ENCODE measurements around the gene ANKS1A.

ANKS1A gene

DNA sequence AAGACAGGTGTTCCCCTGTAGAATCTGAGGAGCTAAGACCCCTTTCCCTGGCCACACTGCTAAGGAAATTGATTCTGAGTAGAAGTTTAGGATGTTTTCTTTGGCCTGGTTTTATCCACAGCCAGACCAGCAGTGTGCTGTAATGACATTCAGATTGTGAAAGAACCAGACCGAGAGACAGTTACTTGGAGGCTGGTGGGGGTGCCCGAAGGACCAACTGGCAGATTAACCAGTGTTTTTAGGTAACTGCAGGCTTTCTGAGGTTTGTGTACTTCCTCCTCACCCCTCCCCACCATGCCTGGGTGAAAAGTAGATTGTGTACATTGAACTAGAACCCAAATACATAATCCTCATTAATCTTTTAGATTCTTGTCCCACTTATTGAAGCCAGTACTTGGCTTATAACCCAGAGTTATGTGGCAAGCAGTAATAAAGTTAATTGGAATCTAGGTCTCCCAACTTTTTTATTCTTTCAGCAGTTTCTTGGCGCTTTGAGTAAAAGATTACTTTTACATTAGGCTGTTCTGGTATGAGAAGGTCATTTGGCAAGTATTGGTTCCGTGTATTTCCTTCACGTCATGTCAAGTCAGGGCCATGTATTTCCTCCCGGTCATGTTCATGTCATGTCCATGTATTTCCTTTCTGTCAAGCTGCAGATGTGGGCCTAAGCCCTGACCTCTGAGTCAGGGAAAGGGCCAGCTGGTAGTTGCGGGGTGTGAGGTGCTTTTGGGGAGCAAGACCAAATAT is 158.4 kb downstream of the ANKS1A start:
- TF ChIP-seq, protein P1, sequence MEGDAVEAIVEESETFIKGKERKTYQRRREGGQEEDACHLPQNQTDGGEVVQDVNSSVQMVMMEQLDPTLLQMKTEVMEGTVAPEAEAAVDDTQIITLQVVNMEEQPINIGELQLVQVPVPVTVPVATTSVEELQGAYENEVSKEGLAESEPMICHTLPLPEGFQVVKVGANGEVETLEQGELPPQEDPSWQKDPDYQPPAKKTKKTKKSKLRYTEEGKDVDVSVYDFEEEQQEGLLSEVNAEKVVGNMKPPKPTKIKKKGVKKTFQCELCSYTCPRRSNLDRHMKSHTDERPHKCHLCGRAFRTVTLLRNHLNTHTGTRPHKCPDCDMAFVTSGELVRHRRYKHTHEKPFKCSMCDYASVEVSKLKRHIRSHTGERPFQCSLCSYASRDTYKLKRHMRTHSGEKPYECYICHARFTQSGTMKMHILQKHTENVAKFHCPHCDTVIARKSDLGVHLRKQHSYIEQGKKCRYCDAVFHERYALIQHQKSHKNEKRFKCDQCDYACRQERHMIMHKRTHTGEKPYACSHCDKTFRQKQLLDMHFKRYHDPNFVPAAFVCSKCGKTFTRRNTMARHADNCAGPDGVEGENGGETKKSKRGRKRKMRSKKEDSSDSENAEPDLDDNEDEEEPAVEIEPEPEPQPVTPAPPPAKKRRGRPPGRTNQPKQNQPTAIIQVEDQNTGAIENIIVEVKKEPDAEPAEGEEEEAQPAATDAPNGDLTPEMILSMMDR (IDR thresholded peaks at IDR 0.05; ENCODE audit: low read depth, low read length) = no peak
- no peak overlapping the region for H3K4me3 ChIP-seq (ENCODE audit: low read depth, low read length)

DNA sequence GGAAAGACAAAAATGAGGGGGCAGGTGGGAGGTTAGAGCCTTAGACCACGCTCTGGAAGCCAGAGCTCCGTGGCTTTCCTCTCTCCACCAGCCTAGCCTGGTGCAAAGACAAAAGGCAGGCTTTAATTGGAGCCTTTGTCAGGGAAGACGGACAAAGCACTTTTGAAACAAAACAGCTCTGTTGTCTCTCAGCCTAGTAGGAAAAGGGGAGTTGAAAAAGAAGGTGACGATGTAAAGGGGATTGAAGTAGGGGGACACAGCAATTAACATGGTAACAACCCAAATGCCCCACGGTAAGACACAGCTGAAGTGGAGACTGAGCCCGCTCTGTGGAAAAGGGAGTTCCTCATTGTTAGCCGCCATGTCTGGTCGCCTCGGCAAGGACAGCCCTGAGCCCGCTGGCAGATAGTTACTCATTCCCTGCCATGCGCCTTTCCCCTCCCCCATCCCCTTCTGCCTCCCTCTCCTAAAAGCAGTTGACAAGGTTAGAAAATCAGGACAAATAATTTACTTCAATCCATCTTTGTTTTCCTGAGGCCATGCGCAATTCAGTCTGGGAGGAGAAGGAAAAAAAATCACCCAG is 159.1 kb downstream of the ANKS1A start:
- TF ChIP-seq, protein P1 (IDR thresholded peaks at IDR 0.05; ENCODE audit: low read depth, low read length) = no peak
- no peak overlapping the region for H3K4me3 ChIP-seq (ENCODE audit: low read depth, low read length)

DNA sequence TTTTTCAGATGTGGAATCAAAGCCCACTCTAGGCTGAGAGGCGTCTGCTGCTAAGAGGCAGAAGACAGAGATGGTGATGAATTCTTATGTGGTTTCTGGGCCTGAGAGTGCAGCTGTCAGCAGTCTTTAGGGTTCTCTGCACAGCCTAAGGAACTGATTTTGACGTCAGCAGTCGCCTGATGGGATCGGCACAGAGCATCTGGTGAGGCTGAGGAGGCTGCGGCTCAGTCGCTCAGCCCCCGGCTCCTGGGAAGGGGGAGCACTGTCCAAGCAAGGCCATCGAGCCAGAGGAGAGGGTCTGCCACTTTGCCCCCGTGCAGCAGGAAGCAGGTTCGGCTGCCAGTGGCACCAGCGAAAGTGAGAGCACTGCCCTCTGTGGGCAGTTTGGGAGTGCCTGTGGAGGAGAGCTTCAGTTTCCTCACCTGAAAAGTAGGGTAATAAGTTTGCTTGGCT is 159.6 kb downstream of the ANKS1A start:
- H3K4me3 ChIP-seq (ENCODE audit: low read depth, low read length) = peak overlapping the region; percentile 10; the same call in 1 of the 2 replicates

DNA sequence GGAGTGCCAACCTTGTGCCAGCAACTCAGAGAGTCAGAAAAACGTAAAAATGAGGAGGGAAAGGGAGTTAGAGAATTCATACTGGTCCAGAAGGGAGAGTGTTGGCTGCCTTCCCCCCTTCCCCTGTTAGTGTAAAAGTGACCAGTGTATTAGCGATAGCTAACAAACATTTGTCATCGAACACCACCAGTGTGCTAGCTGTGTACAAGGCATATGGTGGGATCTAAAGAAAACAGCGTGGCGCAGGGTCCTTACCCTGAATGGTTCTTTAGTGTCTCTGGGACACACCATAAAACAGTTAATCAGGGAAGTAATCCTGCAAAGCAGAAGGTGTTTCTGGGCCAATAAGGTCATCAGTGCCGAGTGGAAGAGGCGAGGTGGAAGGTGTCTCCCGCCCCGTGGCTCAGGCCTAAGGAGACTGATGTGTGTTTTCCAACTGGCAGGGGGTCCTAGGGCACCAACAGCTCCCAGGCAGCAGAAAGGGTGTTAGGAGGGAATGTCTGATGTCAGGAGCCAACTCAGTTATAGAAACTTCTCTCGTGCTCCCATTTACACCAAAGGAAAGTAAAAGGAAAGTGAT is 160.2 kb downstream of the ANKS1A start:
- TF ChIP-seq, protein P1 (IDR thresholded peaks at IDR 0.05; ENCODE audit: low read depth, low read length) = no peak
- no peak overlapping the region for H3K4me3 ChIP-seq (ENCODE audit: low read depth, low read length)

More for the DNA sequence above, 159.6 kb downstream of the ANKS1A start:
- TF ChIP-seq, protein P1 (IDR thresholded peaks at IDR 0.05; ENCODE audit: low read depth, low read length) = no peak; the same call in 1 of the 2 replicates

DNA sequence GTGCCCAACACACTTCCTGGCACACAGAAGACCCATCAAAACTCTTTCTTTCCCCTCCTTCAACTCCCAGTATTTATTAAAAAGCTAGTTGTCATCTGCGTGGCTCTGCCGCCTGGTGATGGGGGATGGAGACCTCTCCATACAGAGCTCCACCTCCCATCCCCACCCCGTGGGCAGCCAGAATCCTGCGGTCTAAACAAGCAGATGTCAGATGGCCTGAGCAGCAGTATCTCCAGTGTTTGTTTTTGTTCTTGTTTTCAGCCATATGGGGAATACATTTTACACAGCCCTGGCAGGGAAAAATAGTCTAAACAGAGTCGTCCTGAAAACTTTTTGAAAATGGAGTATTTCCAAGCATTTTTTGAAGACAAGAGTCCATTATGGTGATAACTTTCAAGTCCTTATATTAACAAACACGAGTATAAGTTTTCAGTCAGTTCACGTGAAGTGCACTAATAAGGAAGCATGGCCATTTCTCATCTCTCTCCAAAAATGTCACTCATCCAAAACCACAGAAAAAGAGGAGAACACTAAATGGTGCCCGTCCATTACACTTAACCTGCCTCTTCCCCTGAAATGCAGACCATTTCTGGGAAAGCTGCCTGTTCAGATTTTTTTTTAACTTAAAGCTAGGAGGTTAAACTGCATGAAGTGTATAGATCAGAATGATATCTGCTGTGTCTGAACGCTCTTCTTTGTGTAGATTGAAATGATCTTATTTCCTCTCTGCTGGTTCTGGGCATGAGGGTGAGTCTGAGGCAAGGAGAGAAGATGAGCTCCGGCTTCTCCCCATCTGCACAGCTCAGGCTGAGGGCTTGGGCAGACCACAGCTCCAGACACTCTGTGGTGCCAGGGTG is 161.1 kb downstream of the ANKS1A start:
- H3K4me3 ChIP-seq (ENCODE audit: low read depth, low read length) = no peak overlapping the region
- TF ChIP-seq, protein P1 (IDR thresholded peaks at IDR 0.05; ENCODE audit: low read depth, low read length) = no peak

DNA sequence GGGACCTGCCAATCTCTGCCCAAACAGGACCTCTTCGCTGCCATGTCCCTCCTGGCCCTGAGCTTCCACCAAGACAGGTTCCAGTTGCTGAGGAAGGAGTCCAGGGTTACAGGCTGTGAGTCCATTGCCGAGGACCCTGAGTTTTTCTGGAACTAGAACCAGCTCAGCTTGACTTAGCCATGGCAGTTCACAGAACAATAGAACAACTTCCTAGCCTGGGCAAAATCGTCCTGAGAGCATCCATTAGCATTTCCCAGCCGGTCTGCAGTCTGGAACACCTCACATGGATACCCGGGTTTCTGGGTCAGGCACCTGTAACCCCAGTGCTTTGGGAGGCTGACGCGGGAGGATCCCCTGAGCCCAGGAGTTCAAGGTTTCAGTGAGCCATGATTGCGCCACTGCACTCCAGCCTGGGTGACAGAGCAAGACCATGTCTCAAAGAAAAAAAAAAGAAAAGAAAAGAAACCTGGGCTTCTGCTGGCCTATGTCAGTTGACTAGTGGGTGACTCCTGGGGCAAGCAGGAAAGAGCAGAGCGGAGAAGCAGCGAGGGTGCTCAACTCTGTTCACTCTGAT is 161.8 kb downstream of the ANKS1A start:
- TF ChIP-seq, protein P1 (IDR thresholded peaks at IDR 0.05; ENCODE audit: low read depth, low read length) = 0 out of 2 replicates have a peak, but pooled peaks have one; percentile 2
- no peak overlapping the region for H3K4me3 ChIP-seq (ENCODE audit: low read depth, low read length)
